Right renal pelvis (tissue), 4 donors: ENCODE results near the gene ADCY9. TPM values are rescaled to one million over a fixed set of nuclear protein-coding genes. Genes with fewer than 3 reads are reported as not detected.
"Not testable (repeated sequence)": the region's sequence is repeated elsewhere in the genome, so short reads cannot be mapped to it uniquely, and the experiment has no call there.

Experiments
- DNase-seq, 4 donors: peaks; one replicate each; pipeline ENCODE4 v3.0.0-alpha.2; 2013; ENCODE audit warnings: low read depth in 4 of 4, low spot score in 3 of 4, missing footprints in 1 of 4
- polyA plus RNA-seq, 4 donors: library from polyadenylated mRNA; unstranded; fragments of 120-200 nt; gene quantifications; one replicate each; pipeline ENCODE4 v1.2.1, GENCODE V29; 2013; ENCODE audit not compliant: insufficient read length in 4 of 4

The ADCY9 gene
- polyA plus RNA-seq, 4 donors, result 7.9 to 10.4 (median 9.7) TPM

DNA sequence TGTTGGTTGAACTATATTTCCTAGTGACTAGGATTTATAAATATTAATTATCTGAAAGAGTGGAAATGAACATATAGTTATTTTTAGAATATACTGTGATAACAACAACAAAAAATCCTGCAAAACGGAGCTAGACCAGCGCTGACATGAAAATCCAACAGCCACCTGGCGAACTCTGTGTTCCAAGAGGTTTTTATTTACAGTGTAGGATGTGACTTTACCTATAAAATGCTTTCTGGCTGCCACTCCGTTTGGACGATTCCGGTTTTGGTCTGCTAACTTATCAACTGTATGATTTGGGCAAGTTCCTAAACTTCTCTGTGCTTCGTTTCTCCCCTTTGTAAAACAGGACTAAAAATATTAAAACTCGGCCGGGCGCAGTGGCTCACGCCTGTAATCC is 73.7 kb downstream of the ADCY9 start:
- no peak for DNase-seq

DNA sequence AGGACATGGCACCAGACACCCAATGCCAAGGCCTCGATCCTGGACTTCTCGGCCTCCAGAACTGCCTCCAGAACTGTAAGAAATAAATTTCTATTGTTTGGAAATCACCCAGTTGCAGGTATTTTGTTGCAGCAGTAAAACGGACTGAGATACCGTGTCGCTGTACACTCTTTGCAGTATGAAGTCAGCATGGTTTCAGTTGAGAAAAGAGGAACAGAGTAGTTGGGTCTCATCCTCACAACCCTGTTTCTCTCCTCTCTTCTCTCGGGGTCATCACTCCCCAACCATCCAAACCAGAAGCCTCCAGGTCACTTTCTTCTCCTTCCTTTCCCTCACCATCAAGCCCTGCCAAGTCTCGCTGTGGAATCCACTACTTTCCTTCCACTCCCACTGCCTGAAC is 77.8 kb downstream of the ADCY9 start:
- no peak for DNase-seq

DNA sequence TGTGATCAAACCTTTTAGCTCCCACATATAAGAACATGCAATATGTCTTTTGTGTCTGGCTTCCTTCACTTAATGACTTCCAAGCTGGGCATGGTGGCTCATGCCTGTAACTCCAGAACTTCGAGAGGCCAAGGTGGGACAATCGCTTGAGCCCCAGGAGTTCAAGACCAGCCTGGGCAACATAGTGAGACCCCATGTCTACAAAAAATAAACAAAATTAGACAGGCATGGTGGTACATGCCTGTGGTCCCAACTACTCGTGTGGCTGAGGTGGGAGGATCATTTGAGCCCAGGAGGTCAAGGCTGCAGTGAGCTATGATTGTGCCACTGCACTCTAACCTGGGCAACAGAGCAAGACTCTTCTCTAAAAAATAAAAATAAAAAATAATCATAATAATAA is 79.3 kb downstream of the ADCY9 start:
- DNase-seq, result not testable (repeated sequence)

DNA sequence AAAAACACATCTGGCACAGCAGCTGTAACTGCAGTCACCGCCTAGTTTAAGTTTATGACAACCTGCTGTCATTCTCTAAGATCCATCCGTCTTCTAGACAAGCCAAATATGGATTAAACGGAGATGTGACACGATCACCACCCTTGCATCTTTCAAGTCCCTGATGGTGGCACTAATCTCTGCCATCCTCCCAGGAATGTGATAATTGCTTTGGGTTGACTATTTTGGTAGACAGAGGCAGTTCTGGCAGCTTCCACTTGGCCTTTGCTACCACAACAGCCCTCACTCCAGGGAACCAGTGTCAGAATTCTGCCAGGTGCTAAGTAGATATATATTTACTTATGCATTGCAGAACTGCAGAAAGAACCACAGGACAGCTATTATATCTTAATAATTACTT is 81.3 kb downstream of the ADCY9 start:
- DNase-seq, result no peak

DNA sequence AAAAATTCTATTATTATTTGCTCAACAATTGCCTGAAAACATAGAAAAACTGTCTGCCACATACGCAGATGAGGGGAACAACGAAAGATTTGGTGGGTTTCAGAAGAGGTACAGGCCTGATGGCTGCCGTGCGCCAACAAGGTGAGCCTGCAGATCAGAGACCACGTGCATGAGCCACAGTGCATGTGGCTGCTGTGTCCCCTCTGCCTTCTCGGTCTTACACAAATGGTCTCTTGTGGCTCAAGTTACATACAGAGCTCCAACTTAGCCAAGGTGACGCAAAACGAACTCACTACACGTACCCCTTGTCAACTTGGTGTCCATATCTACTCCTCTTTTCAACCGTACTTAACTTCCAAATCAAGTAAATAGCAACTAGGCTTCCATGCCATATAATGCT is 82.3 kb downstream of the ADCY9 start:
- no peak for DNase-seq

DNA sequence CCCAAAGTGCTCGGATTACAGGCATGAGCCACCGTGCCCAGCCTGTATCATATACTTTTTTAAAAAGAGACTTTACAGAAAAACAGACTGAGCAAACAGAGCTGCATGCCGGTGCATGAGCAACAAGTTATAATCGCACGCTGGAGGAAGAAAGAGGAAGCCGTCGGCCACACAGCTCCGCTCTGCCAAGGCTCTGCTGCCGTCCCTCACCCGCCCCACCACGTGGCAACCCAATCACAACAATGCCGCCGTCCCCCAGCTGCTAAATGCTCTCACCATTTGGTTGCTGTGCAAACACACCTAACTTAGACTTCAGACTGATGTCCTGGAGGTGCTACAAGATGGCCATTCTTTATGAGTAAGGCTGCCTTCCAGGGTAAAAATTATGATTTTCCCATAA is 83.5 kb downstream of the ADCY9 start:
- no peak for DNase-seq

DNA sequence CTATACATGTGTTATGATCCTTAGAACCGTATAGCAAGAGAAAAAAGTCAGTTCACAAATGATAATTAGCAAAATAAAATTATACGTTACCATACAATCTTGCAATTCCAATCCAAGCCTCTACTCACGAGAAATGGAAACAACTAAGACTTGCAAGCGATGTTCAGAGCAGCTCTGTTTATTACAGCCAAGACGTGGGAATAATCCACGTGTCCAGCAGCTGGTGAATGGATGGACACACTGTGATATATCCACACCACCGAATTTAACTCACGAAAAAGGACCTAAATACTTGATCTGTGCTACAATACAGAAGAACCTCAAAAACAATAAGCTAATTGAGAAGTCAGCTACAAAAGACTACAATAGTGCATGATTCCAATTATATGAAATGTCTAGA is 88.1 kb downstream of the ADCY9 start:
- DNase-seq, result no peak

DNA sequence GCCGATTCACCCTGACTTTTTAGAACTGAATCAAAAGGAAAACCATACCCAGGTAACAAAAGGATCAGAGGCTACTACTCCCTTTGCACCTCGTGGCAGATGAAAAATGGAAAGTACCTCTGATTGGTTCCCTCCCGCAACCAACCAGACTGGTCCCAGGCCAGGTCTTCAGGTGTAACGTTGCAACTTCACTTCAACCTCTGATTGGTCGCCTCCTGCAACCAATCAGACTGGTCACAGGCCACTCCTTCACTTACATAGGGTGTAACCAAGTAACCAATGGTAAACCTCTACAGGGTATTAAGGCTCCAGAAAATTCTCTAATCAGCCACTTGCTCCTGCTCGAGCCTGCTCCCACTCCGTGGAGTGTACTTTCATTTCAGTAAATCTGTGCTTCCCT is 89.4 kb downstream of the ADCY9 start:
- DNase-seq, result no peak

DNA sequence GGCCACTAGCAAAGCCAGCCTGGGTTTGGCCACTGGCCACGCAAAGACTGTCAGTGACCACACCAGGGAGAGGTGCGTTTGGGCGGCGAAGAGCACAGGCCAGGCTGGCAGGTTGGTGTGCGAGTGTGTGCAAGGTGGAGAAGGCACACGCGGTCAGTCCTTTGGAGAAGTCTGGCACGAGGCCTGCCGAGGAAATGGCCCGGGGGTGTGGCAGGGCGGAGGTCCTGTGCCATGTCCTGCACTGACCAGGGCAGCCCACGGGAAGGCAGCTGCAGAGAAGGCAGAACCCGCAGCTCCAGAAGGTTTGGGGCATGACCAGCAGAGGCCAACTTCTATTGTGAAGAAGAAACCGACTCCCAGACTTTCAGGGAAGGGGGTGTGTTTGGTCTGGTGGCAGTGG is 90.8 kb downstream of the ADCY9 start:
- DNase-seq, result no peak

DNA sequence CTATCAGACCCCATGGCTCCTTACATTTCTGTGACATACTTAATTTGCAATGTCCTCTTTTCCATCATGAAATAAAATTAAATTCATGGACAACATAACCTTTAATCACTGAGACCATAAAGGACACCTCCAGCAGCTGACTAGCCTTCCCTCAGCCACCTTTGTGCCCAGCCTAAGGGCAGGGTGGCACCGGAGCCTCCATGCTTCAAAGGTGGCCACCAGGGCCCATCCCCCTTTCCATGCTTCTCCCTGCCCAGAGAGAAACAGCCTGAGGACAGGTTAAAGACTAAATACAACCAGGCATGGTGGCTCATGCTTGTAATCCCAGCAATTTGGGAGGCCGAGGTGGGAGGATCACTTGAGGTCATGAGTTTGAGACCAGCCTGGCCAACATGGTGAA is 94.3 kb downstream of the ADCY9 start:
- no peak for DNase-seq

DNA sequence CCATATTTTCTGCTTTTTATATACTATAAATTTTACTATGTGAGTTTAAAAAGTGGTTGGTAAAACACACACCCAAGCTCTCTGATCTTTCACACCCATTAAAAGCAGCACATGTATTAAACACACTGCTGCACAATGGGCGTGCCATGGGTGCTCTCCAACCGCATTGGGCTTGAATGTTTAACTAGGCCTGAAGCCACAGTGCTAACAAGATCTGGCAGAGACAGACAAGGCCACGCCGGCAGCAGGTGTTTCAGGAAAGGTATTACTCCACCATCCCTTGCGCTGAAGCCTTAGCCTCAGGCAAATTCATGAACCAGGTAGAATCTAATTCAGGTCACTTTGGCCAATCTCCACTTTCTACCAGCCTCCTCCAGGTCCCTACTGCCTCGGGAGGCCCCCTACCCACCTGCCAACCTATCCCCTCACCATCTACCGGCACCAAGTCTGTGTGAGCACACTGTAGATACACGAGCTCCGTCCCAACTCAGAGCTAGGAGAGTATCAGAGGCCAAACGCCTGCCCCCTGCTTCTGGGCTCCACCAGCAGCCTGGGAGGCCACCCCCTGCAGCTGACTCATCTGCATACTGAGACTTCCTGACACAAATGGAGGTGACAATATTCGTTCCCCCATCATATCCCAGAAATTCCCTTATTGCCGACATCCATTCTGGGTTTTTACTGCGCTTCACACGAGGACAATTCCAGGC is 95.0 kb downstream of the ADCY9 start:
- DNase-seq, result no peak

DNA sequence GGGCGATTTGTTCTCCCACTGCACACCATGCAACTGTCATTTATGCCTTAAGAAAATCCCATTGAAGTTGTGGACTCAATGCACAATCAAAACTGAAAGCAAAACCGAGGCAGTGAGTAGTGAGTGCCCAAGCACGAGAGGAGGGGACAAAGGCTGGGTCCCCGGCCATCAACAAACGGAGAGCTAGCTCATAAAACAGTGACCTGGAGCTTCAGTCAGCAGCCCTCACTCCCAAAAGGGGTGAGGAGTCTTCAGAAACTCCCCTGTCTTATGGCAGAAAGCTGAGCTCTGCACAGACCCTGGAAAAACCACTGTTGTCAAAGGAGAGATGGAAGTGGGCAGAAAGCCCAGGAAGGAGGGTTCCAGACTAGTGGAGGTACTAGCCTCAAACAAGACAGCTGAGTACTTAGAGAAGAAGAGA is 96.9 kb downstream of the ADCY9 start:
- no peak for DNase-seq

DNA sequence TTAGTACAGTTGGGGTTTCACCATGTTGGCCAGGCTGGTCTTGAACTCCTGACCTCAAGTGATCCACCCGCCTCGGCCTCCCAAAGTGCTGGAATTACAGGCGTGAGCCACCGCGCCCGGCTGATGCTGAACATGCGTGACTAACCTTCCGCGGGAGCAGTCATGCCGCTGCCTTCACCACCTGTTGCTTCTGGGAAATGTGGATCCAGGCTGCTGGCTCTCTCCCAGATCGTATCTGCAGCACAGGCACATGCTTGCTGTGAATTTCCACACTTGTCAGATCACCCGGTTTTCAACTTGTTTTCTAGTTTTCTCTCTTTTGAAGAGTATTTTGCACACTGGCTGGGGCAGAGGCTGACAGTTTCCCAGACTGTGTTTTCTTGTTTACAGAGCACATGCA is 97.9 kb downstream of the ADCY9 start:
- DNase-seq, result no peak

DNA sequence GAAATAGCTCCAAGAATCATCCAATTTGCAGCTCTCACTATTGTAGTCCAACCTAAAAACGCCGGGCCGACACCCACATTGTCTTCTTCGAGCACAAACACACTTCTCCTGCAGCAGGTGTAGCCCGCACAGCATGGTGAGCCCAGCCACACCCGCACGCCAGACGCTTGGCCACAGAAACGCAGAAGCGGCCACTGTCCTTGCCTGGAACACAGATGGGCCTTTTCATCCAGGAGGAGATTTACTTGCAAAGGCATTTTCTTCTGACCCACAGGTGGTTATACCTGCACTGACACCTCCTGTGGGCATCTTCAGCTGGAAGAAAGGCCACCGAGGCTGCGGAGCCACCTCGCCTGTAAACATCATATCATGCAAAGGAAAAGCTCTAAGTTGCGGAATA is 98.4 kb downstream of the ADCY9 start:
- no peak for DNase-seq

DNA sequence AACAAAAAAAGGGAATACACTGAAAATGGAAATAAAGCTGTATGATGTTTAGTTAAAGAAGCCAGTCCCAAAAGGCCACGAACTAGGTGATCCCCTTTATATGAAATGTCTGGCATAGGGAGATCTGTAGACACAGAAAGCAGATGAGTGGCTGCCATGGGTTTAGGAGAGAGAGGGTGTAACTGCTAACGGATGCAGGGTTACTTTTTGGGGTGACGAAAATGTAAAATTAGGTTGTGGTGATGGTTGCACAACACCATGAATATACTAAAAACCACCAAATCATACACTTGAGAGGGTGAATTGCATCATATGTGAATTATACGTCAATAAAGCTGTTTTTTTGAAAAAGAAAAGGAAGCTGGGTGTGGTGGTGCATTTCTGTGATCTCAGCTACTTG is 99.6 kb downstream of the ADCY9 start:
- DNase-seq, result no peak

DNA sequence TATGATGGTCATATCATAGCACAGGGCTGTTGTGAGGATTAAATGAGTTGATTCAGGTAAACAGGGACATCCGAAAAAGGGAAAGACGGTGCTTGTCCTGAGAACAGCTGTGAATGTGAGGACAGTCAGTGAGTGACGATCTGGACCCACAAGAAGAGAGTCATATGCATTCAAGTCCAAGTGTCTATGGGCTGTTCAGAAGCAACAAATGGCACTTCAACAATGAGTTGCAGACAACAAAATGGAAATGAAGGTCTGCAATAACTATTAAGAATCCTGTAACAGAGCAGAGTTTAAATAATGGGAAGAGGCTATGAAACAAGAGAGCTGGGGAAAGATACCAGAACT is 100.3 kb downstream of the ADCY9 start:
- no peak for DNase-seq

DNA sequence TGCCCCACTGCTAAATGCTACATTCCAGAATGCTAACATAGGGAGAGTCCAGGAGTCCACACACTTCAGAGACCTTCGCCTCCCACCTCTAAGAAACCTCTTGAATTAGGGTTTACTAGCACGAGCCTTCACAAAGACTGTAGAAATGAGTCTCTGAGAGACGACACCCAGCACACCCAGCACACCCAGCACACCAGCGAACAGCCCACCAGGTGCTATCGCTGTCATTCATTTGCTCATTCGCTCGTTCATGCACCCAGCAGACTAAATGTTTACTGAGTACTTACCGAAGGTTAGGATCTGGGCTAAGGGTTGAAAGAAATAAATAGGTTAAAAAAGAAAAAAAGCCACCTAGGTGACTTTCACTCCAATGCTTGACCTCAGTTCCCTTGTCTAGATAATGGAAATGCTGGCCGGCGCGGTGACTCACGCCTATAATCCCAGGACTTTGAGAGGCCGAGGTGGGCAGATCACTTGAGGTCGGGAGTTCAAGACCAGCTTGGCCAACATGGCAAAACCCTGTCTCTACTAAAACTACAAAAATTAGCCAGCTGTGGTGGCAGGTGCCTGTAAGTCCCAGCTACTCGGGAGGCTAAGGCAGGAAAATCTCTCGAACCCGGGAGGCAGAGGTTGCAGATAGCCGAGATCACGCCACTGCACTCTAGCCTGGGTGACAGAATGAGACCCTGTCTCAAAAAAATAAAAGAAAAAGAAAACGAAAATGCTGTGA is 100.8 kb downstream of the ADCY9 start:
- DNase-seq, result no peak

DNA sequence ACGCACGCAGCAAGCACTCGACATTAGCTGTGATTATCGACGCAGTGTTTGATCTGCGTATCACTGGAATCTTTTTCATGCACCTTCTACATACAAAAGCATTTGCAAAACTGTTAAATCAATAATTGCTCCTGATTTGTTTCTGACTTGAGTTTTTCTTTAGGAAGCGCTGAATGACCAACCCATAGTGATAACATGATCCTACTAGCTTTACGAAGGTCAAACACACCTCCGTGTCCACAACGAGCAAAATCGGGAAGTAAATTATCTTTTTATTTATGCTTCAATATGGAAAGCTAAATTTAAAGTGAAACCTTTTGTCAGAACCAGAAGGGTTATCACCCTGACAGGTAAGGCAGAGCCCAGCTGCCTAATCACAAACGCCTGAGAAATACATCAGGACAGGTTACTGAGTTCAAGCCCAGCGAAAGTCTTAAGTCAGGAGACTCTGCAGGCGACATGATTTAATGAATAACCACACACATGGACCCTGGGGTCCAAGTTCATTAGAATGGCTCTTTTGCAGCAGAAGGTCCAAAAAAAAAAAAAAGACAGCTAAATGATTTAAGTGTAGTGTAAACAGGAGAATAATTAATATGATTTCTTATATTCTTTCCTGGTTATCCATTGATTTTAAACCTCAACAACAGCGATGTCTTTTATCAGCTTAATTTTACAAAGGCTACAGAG is 104.2 kb downstream of the ADCY9 start:
- DNase-seq, result no peak

DNA sequence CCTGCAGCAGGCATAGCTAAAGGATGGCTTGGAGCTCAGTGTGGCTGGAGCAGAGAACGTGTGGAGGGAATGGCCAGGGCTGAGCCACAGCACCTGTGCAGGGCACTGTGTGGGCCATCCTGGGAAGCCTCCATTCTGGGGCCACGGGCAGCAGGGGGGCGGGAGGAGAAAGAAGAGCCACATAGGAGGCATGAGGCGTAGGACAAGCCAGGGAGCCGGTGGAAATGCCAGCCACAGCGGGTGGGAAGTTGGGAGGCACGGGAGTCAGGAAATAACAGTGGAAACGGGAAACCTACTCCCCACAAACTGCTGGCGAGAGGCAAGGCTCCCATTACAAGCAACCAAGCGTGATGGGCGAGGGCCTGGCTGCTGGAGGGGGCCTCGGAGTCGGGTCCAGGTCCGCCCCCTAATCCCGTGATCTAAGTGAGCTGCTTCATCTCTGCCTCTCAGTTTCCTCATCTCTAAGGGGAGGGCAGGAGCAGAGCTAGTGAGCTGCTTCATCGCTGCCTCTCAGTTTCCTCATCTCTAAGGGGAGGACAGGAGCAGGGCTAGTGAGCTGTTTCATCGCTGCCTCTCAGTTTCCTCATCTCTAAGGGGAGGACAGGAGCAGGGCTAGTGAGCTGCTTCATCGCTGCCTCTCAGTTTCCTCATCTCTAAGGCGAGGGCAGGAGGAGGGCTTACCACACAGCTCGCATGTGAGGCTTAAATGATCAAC is 104.9 kb downstream of the ADCY9 start:
- DNase-seq, result no peak

DNA sequence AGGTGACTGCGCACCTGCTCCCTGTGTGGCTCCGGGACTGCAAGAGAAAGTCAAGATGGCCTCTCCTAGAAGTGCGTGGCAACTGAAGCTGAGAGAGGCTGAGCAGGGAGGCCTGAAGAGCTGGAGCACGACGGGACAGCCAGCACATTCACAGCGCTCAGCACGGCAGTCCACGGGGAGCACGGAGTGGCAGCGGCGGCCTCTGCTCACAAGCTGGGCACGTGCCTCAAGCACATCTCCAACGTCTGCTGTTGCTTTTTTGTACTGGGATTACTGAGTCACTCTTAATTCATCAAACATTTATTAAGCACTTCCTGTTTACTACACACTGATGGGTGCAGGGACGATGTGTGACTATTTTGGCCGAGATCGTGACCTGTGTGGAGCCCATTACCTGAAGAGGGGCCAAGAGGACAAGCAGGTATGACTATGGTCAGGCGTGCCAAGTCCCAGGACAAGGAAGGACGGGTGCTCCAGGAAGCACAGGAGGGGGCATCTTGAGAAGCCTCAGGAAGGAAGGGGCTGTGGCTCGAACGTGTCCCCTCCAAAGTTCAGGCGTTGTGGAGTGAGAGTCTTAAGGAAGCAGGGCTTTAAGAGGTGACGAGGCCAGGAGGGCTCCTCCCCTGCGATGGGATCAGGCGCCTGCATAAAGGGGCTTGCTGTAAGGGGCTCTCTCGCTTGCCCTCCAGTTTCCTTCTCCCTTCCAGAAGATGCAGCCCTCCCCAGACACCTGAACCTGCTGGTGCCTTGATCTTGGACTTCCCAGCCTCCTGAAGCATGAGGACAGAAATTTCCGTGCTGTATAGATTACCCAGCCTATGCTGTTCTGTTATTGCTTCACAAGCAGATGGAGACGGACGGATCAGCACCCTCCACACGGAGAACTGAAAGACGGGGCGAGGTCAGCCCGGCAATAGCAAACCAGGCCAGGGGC is 105.8 kb downstream of the ADCY9 start:
- no peak for DNase-seq
